ENCODE measurements around the gene ELOVL1.
A peak's percentile ranks its signal among the peaks of the same experiment; 100 is the strongest.

Gene ELOVL1

GRCh38 chr1:43352881-43353280, 14.9 kb downstream of the ELOVL1 start:
- DNase-seq, result no peak

GRCh38 chr1:43352351-43352705, 15.5 kb downstream of the ELOVL1 start:
- no peak for DNase-seq

GRCh38 chr1:43351421-43352350, 16.1 kb downstream of the ELOVL1 start:
- no peak for DNase-seq

GRCh38 chr1:43350976-43351375, 16.8 kb downstream of the ELOVL1 start:
- DNase-seq, result no peak

GRCh38 chr1:43349594-43350306, 18.1 kb downstream of the ELOVL1 start:
- DNase-seq, result no peak

- DNase-seq, result peak; percentile 94
Measured at GRCh38 chr1:43348809-43349593, 18.8 kb downstream of the ELOVL1 start.

GRCh38 chr1:43348343-43348808, 19.4 kb downstream of the ELOVL1 start:
- peak; percentile 76 for DNase-seq

- no peak for DNase-seq
Measured at GRCh38 chr1:43346636-43347035, 21.2 kb downstream of the ELOVL1 start.

- DNase-seq, result no peak
Measured at GRCh38 chr1:43345120-43345519, 22.7 kb downstream of the ELOVL1 start.

- DNase-seq, result no peak
Measured at GRCh38 chr1:43344267-43344850, 23.5 kb downstream of the ELOVL1 start.

GRCh38 chr1:43340559-43340958, 27.3 kb downstream of the ELOVL1 start:
- DNase-seq, result no peak

- no peak for DNase-seq
Measured at GRCh38 chr1:43339584-43340232, 28.1 kb downstream of the ELOVL1 start.

GRCh38 chr1:43338001-43338400, 29.8 kb downstream of the ELOVL1 start:
- no peak for DNase-seq

- no peak for DNase-seq
Measured at GRCh38 chr1:43337588-43337987, 30.2 kb downstream of the ELOVL1 start, which contains the start of gene MPL. Gene MPL, plus strand, starts transcription at chr1:43337818. Its CDS starts 31 bp downstream, at chr1:43337849.

- no peak for DNase-seq
Measured at GRCh38 chr1:43334453-43335205, 33.2 kb downstream of the ELOVL1 start.

GRCh38 chr1:43331688-43332087, 36.1 kb downstream of the ELOVL1 start:
- no peak for DNase-seq

GRCh38 chr1:43329995-43330751, 37.6 kb downstream of the ELOVL1 start:
- no peak for DNase-seq

- DNase-seq, result no peak
Measured at GRCh38 chr1:43327549-43328292, 40.1 kb downstream of the ELOVL1 start.

- DNase-seq, result no peak
Measured at GRCh38 chr1:43325381-43325780, 42.4 kb downstream of the ELOVL1 start.

- no peak for DNase-seq
Measured at GRCh38 chr1:43324810-43325209, 43.0 kb downstream of the ELOVL1 start.

Data from DMS79 treated with DMSO at 0.1 percent for 48 hours (cell line).